OCI-LY3 (cell line): ENCODE data around the gene ZFC3H1.

Experiments used
- H2AFZ ChIP-seq: fragments of 200-600, 300-600 bp; shearing (Covaris generic); 2 replicates; pipeline ENCODE4 v1.6.0; 2014; ENCODE audit warnings: antibody characterized with exemption, low read depth, low read length
- H3K27ac ChIP-seq: fragments of 200-600, 300-600 bp; sonication (generic); 2 replicates; pipeline ENCODE4 v1.5.1; 2014; ENCODE audit warnings: mild to moderate bottlenecking, low read length, moderate library complexity, mixed read lengths
- H3K27me3 ChIP-seq: fragments of 200-600, 300-600 bp; sonication (generic); 2 replicates; pipeline ENCODE4 v1.6.1; 2014; ENCODE audit warnings: low read depth, low read length, mixed read lengths
- H3K36me3 ChIP-seq: fragments of 200-600, 300-600 bp; sonication (generic); replicated peaks from 2 replicates; pipeline ENCODE3; 2014; ENCODE audit warnings: low read depth, low read length, mixed read lengths
- H3K4me1 ChIP-seq: fragments of 300-600, 200-600 bp; sonication (generic); 2 replicates; pipeline ENCODE4 v1.6.1; 2014; ENCODE audit warnings: low read length, mixed read lengths
- H3K4me2 ChIP-seq: fragments of 200-600, 300-600 bp; sonication (generic); 2 replicates; pipeline ENCODE4 v1.6.1; 2014; ENCODE audit warnings: low read length, mixed read lengths
- H3K4me3 ChIP-seq: fragments of 300-600, 200-600 bp; sonication (generic); 2 replicates; pipeline ENCODE4 v1.5.1; 2014; ENCODE audit warnings: antibody characterized with exemption, mild to moderate bottlenecking, low read length, moderate library complexity
- H3K79me2 ChIP-seq: fragments of 300-600, 200-600 bp; shearing (Covaris generic); 2 replicates; pipeline ENCODE4 v1.6.1; 2014; ENCODE audit warnings: mild to moderate bottlenecking, low read length, mixed read lengths
- H3K9ac ChIP-seq: fragments of 300-600, 200-600 bp; shearing (Covaris generic); 2 replicates; pipeline ENCODE4 v1.6.0; 2014; ENCODE audit warnings: mild to moderate bottlenecking, low read length, moderate library complexity
- H3K9me3 ChIP-seq: fragments of 200-600, 300-600 bp; shearing (Covaris generic); 2 replicates; pipeline ENCODE4 v1.6.1; 2014; ENCODE audit warnings: low read length, mixed read lengths; ENCODE audit not compliant: insufficient read depth
- H4K20me1 ChIP-seq: fragments of 200-600, 300-600 bp; sonication (generic); 2 replicates; pipeline ENCODE4 v1.6.1; 2016; ENCODE audit warnings: low read length, mixed read lengths; ENCODE audit not compliant: insufficient read depth
- EZH2phosphoT487 ChIP-seq: fragments of 200-600 bp; shearing (Covaris generic); IDR thresholded peaks from 2 replicates; pipeline ENCODE4 v1.6.1; 2018; ENCODE audit warnings: antibody characterized with exemption, mixed run types, low read depth
- TF ChIP-seq, protein P1 (sequence below): fragments of 200-600, 300-600 bp; sonication (generic); IDR thresholded peaks from 2 replicates; pipeline ENCODE4 v1.5.1; 2014; ENCODE audit warnings: antibody characterized with exemption, low read length, low read depth

ZFC3H1 gene

DNA sequence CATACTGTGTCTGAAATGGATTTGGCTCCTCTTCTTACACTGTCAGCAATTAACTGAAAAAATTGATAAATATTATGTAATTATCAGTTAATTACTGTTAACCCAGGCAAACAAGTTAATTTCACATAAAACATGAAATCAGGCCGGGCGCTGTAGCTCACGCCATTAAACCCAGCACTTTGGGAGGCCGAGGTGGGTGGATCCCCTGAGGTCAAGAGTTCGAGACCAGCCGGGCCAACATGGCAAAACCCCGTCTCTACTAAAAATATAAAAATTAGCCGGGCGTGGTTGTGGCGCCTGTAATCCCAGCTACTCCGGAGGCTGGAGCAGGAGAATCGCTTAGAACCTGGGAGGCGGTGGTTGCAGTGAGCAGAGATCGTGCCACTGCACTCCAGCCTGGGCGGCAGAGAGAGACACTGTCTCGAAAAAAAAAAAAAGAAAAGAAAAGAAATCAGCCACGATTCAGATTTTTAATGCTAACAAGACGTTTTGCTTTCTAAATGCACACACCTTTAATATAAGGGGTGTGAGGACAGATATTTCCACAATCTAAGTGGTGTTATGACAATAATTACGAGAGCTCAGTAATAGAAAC, 21.8 kb upstream of the ZFC3H1 start:
- peak overlapping the region; percentile 96 for H2AFZ ChIP-seq
- H3K27ac ChIP-seq: peak overlapping the region; percentile 64
- H3K9ac ChIP-seq: peak overlapping the region; percentile 72
- no peaks in the 10 kb centered on the region for H3K9me3 ChIP-seq
- H3K27me3 ChIP-seq: no peaks in the 10 kb centered on the region
- no peak for TF ChIP-seq EZH2phosphoT487
- TF ChIP-seq, protein P1, sequence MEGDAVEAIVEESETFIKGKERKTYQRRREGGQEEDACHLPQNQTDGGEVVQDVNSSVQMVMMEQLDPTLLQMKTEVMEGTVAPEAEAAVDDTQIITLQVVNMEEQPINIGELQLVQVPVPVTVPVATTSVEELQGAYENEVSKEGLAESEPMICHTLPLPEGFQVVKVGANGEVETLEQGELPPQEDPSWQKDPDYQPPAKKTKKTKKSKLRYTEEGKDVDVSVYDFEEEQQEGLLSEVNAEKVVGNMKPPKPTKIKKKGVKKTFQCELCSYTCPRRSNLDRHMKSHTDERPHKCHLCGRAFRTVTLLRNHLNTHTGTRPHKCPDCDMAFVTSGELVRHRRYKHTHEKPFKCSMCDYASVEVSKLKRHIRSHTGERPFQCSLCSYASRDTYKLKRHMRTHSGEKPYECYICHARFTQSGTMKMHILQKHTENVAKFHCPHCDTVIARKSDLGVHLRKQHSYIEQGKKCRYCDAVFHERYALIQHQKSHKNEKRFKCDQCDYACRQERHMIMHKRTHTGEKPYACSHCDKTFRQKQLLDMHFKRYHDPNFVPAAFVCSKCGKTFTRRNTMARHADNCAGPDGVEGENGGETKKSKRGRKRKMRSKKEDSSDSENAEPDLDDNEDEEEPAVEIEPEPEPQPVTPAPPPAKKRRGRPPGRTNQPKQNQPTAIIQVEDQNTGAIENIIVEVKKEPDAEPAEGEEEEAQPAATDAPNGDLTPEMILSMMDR: no peak
- H3K4me2 ChIP-seq: peak overlapping the region; percentile 81
- peaks cover 23% of the 10 kb centered on the region for H3K4me1 ChIP-seq
- peaks cover 5% of the 10 kb centered on the region; the same call in 1 of the 2 replicates for H3K79me2 ChIP-seq
- H4K20me1 ChIP-seq: no peaks in the 10 kb centered on the region
- H3K36me3 ChIP-seq: no peaks in the 10 kb centered on the region
- H3K4me3 ChIP-seq: peak overlapping the region; percentile 86

DNA sequence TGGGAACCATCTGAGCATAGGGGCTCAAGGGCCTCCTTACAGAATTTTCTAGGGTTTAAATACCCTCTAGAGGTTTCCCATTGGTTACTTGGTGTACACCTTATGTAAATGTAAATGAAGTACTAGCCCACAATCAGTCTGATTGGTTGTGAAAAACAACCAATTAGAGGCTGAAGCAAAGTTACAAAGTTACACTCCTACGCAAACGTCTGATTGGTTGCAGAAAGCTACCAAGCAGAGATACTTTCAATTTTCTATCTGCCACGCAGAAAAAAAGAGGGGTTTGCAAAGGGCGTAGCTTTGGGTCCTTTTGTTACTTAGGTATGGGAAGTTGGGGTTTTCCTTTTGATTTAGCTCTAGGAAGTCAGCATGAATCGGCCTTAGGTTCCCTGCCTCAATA, 20.4 kb upstream of the ZFC3H1 start:
- no peak overlapping the region for H3K27ac ChIP-seq
- TF ChIP-seq EZH2phosphoT487: no peak
- TF ChIP-seq, protein P1: no peak
- no peak overlapping the region for H2AFZ ChIP-seq

DNA sequence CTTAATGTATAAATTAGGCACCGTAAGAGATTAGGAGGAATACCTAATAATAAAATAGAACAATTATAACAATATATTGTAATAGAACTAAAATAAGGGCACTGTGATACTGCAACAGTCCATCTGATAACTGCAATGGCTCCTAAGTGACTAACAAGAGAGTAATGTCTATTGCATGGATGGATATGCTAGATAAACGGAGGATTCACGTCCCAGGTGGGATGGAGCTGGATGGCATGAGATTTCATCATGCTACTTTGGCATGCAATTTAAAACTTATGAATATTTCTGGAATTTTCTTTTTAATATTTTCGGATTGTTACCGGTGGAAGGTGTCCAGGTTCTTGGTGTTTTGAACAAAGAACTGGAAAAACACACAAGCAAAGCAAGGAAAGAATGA, 20.0 kb upstream of the ZFC3H1 start:
- no peak overlapping the region for H3K27ac ChIP-seq
- H3K4me1 ChIP-seq: peaks cover 23% of the 10 kb centered on the region
- TF ChIP-seq, protein P1: no peak
- no peak for TF ChIP-seq EZH2phosphoT487
- no peak overlapping the region for H2AFZ ChIP-seq
- H3K4me3 ChIP-seq: no peak overlapping the region
- H4K20me1 ChIP-seq: no peaks in the 10 kb centered on the region
- no peak overlapping the region for H3K9ac ChIP-seq
- no peak overlapping the region for H3K4me2 ChIP-seq
- H3K79me2 ChIP-seq: peaks cover 5% of the 10 kb centered on the region; the same call in 1 of the 2 replicates
- H3K9me3 ChIP-seq: no peaks in the 10 kb centered on the region
- H3K27me3 ChIP-seq: no peaks in the 10 kb centered on the region
- no peaks in the 10 kb centered on the region for H3K36me3 ChIP-seq

More for the DNA sequence above, 20.4 kb upstream of the ZFC3H1 start:
- no peak overlapping the region for H3K4me3 ChIP-seq
- H3K36me3 ChIP-seq: no peaks in the 10 kb centered on the region
- peaks cover 23% of the 10 kb centered on the region for H3K4me1 ChIP-seq
- H3K27me3 ChIP-seq: no peaks in the 10 kb centered on the region
- H3K9me3 ChIP-seq: no peaks in the 10 kb centered on the region
- peaks cover 5% of the 10 kb centered on the region; the same call in 1 of the 2 replicates for H3K79me2 ChIP-seq
- no peak overlapping the region for H3K4me2 ChIP-seq
- H4K20me1 ChIP-seq: no peaks in the 10 kb centered on the region
- no peak overlapping the region for H3K9ac ChIP-seq

DNA sequence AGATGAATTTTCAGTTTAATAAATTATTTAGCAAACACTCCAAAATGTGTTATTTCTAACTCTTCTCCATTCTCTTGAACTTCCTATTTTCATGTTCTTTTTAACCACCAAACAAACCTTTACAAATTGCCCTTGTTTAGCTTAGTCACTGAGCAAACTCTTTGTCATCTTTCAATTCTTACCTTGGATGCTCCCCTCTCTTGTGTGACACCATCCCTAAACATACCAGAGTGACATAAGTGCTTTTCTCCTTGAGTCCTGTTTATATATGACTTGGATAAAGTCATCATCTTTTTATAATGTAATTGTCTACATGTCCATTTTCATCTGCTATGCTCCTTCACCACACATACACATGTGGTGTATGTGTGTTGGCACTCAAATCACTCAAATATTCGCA, 18.8 kb upstream of the ZFC3H1 start:
- H3K79me2 ChIP-seq: peaks cover 5% of the 10 kb centered on the region; the same call in 1 of the 2 replicates
- H4K20me1 ChIP-seq: no peaks in the 10 kb centered on the region
- no peaks in the 10 kb centered on the region for H3K36me3 ChIP-seq
- H2AFZ ChIP-seq: no peak overlapping the region
- H3K27ac ChIP-seq: no peak overlapping the region
- no peak overlapping the region for H3K9ac ChIP-seq
- no peak overlapping the region for H3K4me2 ChIP-seq
- no peak overlapping the region for H3K4me3 ChIP-seq
- H3K4me1 ChIP-seq: peaks cover 12% of the 10 kb centered on the region
- TF ChIP-seq, protein P1: no peak
- no peak for TF ChIP-seq EZH2phosphoT487
- no peaks in the 10 kb centered on the region for H3K9me3 ChIP-seq
- H3K27me3 ChIP-seq: no peaks in the 10 kb centered on the region
